Activated naive CD4-positive, alpha-beta T cell treated with anti-CD3 and anti-CD28 coated beads, Interleukin-2, amount 10 ng/mL, durations not matched to agents 7 days and 5 days (primary cell): ENCODE data around the gene CDK5RAP2.
"Not testable (repeated sequence)": the region's sequence is repeated elsewhere in the genome, so short reads cannot be mapped to it uniquely, and the experiment has no call there.

Experiments used
- CTCF ChIA-PET: fragments of 350-600 bp; sonication (Branson Sonifier 250); formaldehyde crosslinking; loops from one replicate; lab custom pipeline; 2021; ENCODE audit warnings: antibody characterized with exemption; lab: Charles Lee
- DNase-seq: peaks from one replicate; pipeline ENCODE4 v3.0.0-alpha.2; 2020
- H3K27ac Mint-ChIP-seq: one replicate; pipeline ENCODE4 v1.8.0; 2021; ENCODE audit warnings: mild to moderate bottlenecking, moderate library complexity, mixed read lengths
- H3K27me3 Mint-ChIP-seq: one replicate; pipeline ENCODE4 v1.8.0; 2021; ENCODE audit warnings: mild to moderate bottlenecking, mixed read lengths
- H3K36me3 Mint-ChIP-seq: one replicate; pipeline ENCODE4 v1.8.0; 2021; ENCODE audit warnings: mixed read lengths
- H3K4me1 Mint-ChIP-seq: one replicate; pipeline ENCODE4 v1.8.0; 2021; ENCODE audit warnings: mixed read lengths
- H3K4me3 Mint-ChIP-seq: one replicate; pipeline ENCODE4 v1.8.0; 2021; ENCODE audit warnings: mild to moderate bottlenecking, moderate library complexity, mixed read lengths
- H3K9me3 Mint-ChIP-seq: one replicate; pipeline ENCODE4 v1.8.0; 2021; ENCODE audit warnings: mixed read lengths

The CDK5RAP2 gene

DNA sequence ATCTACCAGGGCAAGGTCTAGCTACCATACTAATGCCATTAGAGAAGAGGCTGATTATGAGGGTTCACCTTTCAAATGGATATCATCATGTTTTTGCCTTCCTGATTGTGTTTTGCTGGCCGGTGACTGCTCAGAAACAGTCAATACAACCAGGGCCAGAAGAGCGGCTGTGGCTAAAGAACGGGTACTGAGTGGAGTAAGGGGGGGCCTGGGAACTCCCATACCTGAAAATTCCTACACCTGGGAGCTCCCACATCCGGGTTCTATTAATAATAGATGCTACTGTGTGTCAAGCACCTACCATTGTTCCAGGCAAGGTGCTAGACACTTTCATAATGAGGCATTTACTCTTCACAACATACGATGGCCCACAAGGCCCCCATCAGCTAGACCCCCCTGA, 79.2 kb downstream of the CDK5RAP2 start:
- Mint-ChIP-seq H3K27ac (no peak overlapping the region), H3K4me1 (no peaks in the 10 kb centered on the region), H3K36me3 (peaks cover 54% of the 10 kb centered on the region), H3K4me3 (no peak overlapping the region), H3K27me3 (no peaks in the 10 kb centered on the region), H3K9me3 (peaks cover 2% of the 10 kb centered on the region)
- no peak for DNase-seq
- CTCF ChIA-PET = no interaction called here

DNA sequence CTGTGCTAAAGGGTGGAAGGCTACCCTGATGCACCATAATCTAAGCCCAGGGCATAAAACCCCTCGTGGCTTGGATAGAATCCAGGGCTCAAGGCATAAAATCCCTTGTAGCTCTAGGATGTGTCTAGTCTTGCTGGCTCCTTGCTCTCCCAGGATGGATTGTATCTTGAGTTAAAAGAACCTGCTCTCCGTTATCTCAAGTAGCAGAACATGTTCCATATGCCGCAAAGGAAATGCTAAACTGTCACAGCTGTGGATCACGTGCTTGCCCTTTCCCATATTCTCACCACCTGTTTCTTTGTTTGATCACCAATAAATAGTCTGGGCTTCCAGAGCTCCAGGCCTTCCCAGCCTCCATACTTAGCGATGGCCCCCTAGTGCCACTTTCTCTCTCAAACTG, 82.1 kb downstream of the CDK5RAP2 start:
- DNase-seq, H3K27me3 Mint-ChIP-seq, CTCF ChIA-PET, H3K27ac Mint-ChIP-seq, H3K4me1 Mint-ChIP-seq, H3K9me3 Mint-ChIP-seq, H3K4me3 Mint-ChIP-seq: not testable (repeated sequence)
- H3K36me3 Mint-ChIP-seq = peaks cover 46% of the 10 kb centered on the region

DNA sequence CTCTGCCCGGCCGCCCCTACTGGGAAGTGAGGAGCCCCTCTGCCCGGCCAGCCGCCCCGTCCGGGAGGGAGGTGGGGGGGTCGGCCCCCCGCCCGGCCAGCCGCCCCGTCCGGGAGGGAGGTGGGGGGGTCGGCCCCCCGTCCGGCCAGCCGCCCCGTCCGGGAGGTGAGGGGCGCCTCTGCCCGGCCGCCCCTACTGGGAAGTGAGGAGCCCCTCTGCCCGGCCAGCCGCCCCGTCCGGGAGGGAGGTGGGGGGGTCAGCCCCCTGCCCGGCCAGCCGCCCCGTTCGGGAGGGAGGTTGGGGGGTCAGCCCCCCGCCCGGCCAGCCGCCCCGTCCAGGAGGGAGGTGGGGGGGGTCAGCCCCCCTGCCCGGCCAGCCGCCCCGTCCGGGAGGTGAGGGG, 83.5 kb downstream of the CDK5RAP2 start:
- H3K4me3 Mint-ChIP-seq, DNase-seq, H3K27me3 Mint-ChIP-seq, H3K27ac Mint-ChIP-seq, CTCF ChIA-PET, H3K4me1 Mint-ChIP-seq, H3K9me3 Mint-ChIP-seq: not testable (repeated sequence)
- H3K36me3 Mint-ChIP-seq = peaks cover 36% of the 10 kb centered on the region

DNA sequence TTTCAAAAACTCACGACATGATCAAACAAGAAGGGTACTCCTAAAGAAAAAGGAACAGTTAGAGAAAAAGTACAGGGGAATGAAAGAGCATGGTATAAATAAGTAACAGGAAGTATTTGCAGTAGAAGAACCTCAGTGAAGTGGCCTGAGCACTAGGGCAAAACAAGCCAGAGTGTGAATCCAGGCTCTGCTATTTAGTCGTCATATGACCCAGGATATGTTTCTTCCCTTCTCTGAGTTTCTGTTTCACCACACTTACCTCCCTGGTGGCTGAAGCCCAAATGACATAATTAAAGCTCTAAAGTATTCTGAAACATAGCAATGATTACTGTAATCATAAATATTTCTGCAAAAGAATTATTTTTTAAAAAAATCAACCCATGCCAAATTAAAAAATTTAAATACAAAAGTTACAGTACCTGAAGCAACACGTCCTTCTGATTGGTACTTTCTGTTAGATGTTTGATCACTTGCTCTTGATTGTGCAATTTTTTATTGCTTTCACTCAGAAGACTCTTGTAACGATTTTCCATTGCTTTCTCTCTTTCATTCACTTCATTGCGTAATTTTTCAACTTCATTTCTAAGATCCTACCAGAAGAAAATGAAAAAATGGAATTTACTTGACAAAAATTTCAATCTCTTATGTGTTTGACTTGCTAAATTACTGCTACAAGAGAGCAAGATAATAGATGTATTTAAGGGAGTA, 88.9 kb downstream of the CDK5RAP2 start:
- no peak overlapping the region for H3K4me3 Mint-ChIP-seq
- H3K9me3 Mint-ChIP-seq = peaks cover 3% of the 10 kb centered on the region
- H3K36me3 Mint-ChIP-seq = peaks cover 56% of the 10 kb centered on the region
- peak overlapping the region; percentile 2 for H3K27ac Mint-ChIP-seq
- H3K4me1 Mint-ChIP-seq = peaks cover 2% of the 10 kb centered on the region
- no peaks in the 10 kb centered on the region for H3K27me3 Mint-ChIP-seq
- CTCF ChIA-PET = no interaction called here
- no peak for DNase-seq

DNA sequence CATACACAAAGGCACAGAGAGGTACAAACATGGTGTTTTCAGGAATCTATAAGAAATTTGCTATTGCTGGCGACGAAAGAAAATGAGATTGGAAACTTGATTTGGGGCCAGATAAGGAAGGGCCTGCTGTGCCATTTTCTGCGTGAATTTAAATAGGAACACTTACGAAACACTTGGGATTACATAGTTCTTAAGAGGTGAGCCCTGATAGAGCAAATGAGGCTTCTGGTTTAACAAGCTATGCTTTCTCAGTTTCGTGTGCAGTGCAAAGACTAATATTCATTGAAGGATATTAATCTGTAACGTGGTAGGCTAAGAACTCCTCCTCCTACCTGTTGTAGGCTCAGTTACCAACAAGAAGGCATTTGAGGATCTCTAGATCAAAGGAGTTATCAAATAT, 93.1 kb downstream of the CDK5RAP2 start:
- CTCF ChIA-PET = no interaction called here
- Mint-ChIP-seq H3K9me3 (no peaks in the 10 kb centered on the region), H3K27ac (no peak overlapping the region), H3K4me1 (no peaks in the 10 kb centered on the region), H3K27me3 (no peaks in the 10 kb centered on the region), H3K4me3 (no peak overlapping the region), H3K36me3 (peaks cover 61% of the 10 kb centered on the region)
- no peak for DNase-seq

DNA sequence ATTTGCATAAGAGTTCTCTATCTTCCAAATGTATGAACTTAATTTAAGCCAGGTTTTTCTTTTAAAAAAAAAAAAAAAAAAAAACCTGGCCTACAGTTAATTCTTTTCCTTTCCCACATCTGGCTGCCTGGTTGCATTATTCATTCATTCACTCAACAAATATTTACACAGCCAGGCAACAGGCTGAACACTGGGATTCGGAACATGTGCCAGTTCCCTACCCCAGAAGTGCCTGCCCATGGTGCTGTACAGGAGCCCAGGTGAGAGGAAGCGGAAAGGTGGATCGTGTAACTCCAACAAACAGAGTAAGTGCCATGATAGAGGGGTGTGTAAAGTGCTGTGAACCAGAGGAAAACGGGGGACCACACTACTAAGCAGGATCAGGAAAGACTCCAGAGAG, 93.6 kb downstream of the CDK5RAP2 start:
- no peak for DNase-seq
- Mint-ChIP-seq H3K36me3 (peaks cover 61% of the 10 kb centered on the region), H3K9me3 (no peaks in the 10 kb centered on the region), H3K27me3 (no peaks in the 10 kb centered on the region), H3K4me1 (no peaks in the 10 kb centered on the region), H3K4me3 (no peak overlapping the region), H3K27ac (peak overlapping the region; percentile 0)
- CTCF ChIA-PET = interaction anchor here (1.0 kb wide), 1 partner anchor 9 kb away, joined by 4 read pairs; no protein-coding TSS in a partner anchor

DNA sequence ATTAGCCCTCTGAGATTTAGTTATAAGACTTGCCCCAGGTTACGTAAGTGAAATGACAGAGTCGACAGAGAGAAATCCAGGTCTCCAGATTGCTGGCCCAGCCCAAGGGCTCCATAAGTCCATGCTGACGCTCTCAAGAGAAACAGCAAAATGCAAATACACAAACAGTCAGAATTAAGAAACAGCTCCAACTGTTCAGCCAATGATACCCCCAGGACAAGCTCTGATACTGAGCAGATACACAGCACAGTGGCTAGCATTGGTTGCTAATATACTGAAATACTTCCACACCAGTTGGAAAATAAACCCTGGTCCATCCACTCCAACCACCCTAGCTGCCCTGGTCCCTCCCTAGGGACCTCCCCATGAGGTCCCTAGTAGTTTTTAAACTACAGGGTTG, 94.2 kb downstream of the CDK5RAP2 start:
- CTCF ChIA-PET = interaction anchor here (1.0 kb wide), 1 partner anchor 9 kb away, joined by 4 read pairs; no protein-coding TSS in a partner anchor
- H3K4me1 Mint-ChIP-seq = no peaks in the 10 kb centered on the region
- H3K9me3 Mint-ChIP-seq = no peaks in the 10 kb centered on the region
- no peaks in the 10 kb centered on the region for H3K27me3 Mint-ChIP-seq
- no peak for DNase-seq
- no peak overlapping the region for H3K4me3 Mint-ChIP-seq
- peaks cover 59% of the 10 kb centered on the region for H3K36me3 Mint-ChIP-seq
- no peak overlapping the region for H3K27ac Mint-ChIP-seq

DNA sequence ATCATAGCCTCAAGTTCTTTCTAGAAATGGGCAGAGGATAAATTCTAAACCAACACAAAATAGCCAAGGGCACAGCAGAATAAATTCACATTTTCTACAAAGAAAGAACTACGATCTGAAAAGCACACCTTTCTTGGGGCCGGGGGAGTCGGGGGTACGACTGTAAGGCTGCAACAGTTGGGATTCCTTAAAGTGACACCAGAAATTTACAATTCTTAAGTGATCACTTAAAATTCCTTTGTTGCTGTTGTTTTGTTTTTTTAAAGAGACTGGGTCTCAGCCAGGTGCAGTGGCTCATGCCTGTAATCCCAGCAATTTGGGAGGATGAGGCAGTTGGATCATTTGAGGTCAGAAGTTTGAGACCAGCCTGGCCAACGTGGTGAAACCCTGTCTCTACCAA, 95.8 kb downstream of the CDK5RAP2 start:
- DNase-seq = no peak
- H3K9me3 Mint-ChIP-seq = no peaks in the 10 kb centered on the region
- H3K36me3 Mint-ChIP-seq = peaks cover 47% of the 10 kb centered on the region
- H3K27me3 Mint-ChIP-seq = no peaks in the 10 kb centered on the region
- H3K27ac Mint-ChIP-seq = no peak overlapping the region
- H3K4me3 Mint-ChIP-seq = no peak overlapping the region
- H3K4me1 Mint-ChIP-seq = no peaks in the 10 kb centered on the region
- CTCF ChIA-PET = no interaction called here

DNA sequence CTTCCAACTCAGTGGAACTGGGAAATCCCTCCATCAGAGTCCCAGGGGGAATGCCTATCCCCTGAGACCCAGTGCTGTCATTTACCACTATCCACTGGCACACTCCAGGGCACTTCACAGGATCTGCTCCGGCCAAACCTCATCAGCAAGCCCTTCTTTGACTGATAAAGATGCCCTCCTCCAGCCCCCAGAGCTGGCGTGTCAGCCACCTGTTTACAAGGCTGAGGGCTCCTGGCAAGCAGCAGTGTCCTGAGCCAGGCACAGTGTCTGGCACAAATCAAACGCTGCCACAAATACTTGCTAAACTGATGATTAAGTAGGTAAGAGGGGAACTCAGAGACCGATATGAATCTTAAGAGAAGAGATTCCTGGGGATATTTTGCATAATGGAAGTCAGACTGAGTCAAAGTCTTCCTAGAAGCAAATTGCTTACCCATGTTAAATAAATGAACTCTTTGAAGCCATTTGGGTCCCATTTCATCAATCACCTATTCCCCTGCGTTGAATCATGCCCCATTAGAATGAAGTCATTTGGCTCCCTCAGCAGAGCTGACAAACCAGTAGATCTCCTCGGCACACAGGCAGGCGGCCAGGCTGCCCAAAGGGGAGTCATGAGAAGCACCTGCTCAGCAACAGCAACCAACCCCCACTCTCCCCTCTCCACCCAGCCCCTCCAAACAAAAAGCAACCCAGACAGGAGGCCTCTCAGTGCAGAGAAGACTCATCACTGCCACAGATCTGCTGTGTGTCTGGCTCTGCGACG, 97.4 kb downstream of the CDK5RAP2 start:
- Mint-ChIP-seq H3K27me3 (no peaks in the 10 kb centered on the region), H3K27ac (peak overlapping the region; percentile 62), H3K4me1 (no peaks in the 10 kb centered on the region), H3K9me3 (no peaks in the 10 kb centered on the region), H3K36me3 (peaks cover 49% of the 10 kb centered on the region), H3K4me3 (no peak overlapping the region)
- CTCF ChIA-PET = no interaction called here
- no peak for DNase-seq

DNA sequence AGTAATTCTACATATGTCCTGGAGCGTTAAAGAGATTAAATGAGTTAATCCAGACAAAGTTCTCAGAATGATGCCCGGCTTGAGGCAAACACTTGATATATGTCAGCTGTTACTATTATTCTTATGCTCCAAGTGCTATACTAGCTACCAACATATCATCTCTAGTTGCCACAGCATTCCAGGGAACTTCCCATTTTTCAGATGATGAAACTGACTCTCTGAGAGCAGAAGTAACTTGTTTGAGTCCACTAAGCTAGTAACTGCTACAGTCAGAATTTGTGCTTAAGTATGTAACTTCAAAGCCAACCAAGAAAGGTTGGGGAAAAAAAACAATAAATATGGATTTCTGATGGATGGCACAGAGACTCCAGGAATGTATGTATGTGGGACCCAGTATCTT, 98.1 kb downstream of the CDK5RAP2 start:
- Mint-ChIP-seq H3K4me3 (no peak overlapping the region), H3K4me1 (no peaks in the 10 kb centered on the region), H3K9me3 (no peaks in the 10 kb centered on the region), H3K36me3 (peaks cover 48% of the 10 kb centered on the region), H3K27ac (no peak overlapping the region), H3K27me3 (no peaks in the 10 kb centered on the region)
- CTCF ChIA-PET = no interaction called here
- DNase-seq = no peak

DNA sequence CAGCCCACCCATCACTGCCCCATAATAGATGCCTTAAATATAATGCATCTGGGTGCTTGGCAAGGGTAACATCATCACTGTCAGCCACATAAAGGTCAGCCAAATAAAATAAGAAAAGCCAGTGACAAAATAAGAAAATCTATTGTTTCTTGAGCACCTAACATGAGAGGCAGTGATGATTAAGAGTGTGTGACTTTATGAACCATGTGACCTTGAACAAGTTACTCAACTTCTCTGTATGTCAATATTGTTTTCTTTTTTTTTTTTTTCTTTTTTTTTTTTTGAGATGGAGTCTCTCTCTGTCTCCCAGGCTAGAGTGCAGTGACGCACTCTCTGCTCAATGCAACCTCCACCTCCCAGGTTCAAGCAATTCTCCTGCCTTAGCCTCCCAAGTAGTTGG, 98.7 kb downstream of the CDK5RAP2 start:
- H3K27ac Mint-ChIP-seq = no peak overlapping the region
- H3K4me3 Mint-ChIP-seq = no peak overlapping the region
- DNase-seq = no peak
- H3K9me3 Mint-ChIP-seq = no peaks in the 10 kb centered on the region
- CTCF ChIA-PET = no interaction called here
- H3K36me3 Mint-ChIP-seq = peaks cover 43% of the 10 kb centered on the region
- H3K4me1 Mint-ChIP-seq = no peaks in the 10 kb centered on the region
- no peaks in the 10 kb centered on the region for H3K27me3 Mint-ChIP-seq

DNA sequence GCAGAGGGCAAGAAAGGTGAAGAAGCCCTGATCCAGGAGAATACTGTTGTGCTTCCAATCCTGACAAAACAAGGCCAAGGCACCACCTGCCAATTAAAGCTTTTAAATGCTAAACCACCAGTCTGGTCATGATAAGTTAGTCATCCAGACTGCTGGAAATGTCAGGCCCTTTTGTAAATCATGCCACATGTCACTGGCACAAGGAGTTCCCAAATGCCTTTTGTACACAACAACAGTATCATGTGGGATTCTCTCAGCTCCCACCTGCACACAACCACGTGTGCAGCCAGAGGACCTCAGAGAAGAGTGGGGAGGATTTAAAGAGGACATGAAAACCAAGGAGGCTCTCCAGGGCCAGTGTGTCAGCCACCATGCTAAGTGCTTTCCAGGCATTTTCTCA, 99.3 kb downstream of the CDK5RAP2 start:
- Mint-ChIP-seq H3K4me1 (no peaks in the 10 kb centered on the region), H3K36me3 (peaks cover 42% of the 10 kb centered on the region), H3K9me3 (no peaks in the 10 kb centered on the region), H3K4me3 (no peak overlapping the region), H3K27ac (no peak overlapping the region), H3K27me3 (no peaks in the 10 kb centered on the region)
- CTCF ChIA-PET = no interaction called here
- DNase-seq = no peak

DNA sequence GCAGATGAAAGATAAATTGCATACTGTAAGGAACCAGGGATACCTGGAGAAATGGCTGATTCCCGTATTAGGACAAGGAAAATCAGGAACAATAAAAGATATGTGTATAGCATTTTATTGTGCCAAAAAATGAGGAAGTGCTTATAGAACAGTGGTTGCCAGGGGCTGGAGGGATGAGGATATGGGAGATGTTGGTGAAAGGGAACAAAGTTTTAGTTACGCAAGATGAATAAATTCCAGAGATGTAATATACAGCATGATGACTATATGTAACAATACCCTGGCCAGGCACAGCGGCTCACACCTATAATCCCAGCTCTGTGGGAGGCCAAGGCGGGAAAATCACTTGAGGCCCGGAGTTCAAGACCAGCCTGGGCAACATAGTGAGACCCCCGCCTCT, 101.8 kb downstream of the CDK5RAP2 start:
- CTCF ChIA-PET = interaction anchor here (1.0 to 2.3 kb wide), 7 partner anchors 9 to 922 kb away, joined by 3 to 9 read pairs (median 4); no protein-coding TSS in a partner anchor
- no peak for DNase-seq
- Mint-ChIP-seq H3K27ac (no peak overlapping the region), H3K4me3 (no peak overlapping the region), H3K4me1 (peaks cover 6% of the 10 kb centered on the region), H3K27me3 (no peaks in the 10 kb centered on the region), H3K36me3 (peaks cover 49% of the 10 kb centered on the region), H3K9me3 (no peaks in the 10 kb centered on the region)

DNA sequence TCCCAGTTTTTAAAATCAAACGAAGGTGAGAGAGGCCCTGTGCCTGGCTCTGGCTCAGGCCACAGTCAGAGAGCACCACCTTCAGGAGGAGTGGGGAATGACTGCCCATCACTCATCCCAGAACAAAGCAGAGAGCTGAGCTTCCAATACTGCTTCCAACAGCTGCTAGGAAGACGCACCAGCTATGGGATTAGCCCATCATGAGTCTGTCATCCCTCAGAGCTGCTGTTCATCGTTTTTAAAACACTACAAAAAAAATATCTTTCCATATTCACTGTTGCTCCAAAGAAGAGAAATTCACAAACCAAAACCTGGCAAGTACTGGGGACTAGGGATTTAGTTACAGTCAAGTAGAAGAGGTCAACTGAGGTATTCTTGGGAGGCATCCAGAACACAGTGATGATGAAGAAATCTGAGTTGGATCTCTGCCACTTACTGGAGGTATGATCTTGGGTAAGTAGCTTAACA, 102.4 kb downstream of the CDK5RAP2 start:
- H3K27me3 Mint-ChIP-seq = no peaks in the 10 kb centered on the region
- H3K9me3 Mint-ChIP-seq = no peaks in the 10 kb centered on the region
- peaks cover 43% of the 10 kb centered on the region for H3K36me3 Mint-ChIP-seq
- no peak overlapping the region for H3K4me3 Mint-ChIP-seq
- peaks cover 6% of the 10 kb centered on the region for H3K4me1 Mint-ChIP-seq
- CTCF ChIA-PET = interaction anchor here (0.6 to 2.3 kb wide), 15 partner anchors 8 to 921 kb away, joined by 3 to 9 read pairs (median 3); no protein-coding TSS in a partner anchor
- peak; percentile 58 for DNase-seq
- H3K27ac Mint-ChIP-seq = no peak overlapping the region

DNA sequence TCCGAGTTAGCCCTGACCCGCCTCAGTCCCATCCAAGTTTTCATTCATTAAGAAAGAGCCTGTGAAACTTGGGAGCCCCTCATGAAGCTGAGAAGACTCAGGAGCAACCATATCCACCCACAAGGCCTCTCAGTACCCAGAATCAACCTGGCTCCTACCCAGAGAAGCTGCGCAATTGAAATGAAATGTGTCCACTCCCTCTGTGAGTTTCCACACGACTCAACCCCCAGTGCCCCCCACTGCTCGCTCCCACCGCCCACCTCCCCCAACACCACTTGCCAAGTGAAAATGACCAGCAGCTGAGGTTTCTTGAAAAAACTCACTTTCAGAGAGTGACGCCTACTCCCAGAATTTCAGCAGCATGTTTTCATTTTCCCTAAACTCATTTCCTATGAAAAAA, 104.6 kb downstream of the CDK5RAP2 start:
- Mint-ChIP-seq H3K4me1 (peaks cover 6% of the 10 kb centered on the region), H3K4me3 (no peak overlapping the region), H3K9me3 (no peaks in the 10 kb centered on the region), H3K36me3 (peaks cover 48% of the 10 kb centered on the region), H3K27me3 (no peaks in the 10 kb centered on the region), H3K27ac (no peak overlapping the region)
- no peak for DNase-seq
- CTCF ChIA-PET = interaction anchor here (0.6 kb wide), 1 partner anchor 1008 kb away, joined by 3 read pairs; no protein-coding TSS in a partner anchor
